HepG2 (cell line): ENCODE data around the gene HMG20B. TPM values are rescaled to one million over a fixed set of nuclear protein-coding genes. Genes with fewer than 3 reads are reported as not detected.

ENCODE experiments used
- AHR ChIP-seq: IDR thresholded peaks from 2 replicates; pipeline ENCODE4 v1.6.1; 2018; ENCODE audit warnings: missing genetic modification reagents, missing compliant biosample characterization
- ARID4A ChIP-seq: sonication (generic); formaldehyde crosslinking; IDR thresholded peaks from 2 replicates; pipeline ENCODE4 v1.5.0; 2020; ENCODE audit warnings: mild to moderate bottlenecking, missing genetic modification reagents, borderline replicate concordance
- BORCS8-MEF2B ChIP-seq: sonication (generic); formaldehyde crosslinking; IDR thresholded peaks from 2 replicates; pipeline ENCODE4 v1.8.0; 2022; ENCODE audit warnings: mild to moderate bottlenecking, missing genetic modification reagents
- EP300 ChIP-seq, 3 experiments: sonication (generic) in 1 of 3; formaldehyde crosslinking in 1 of 3; IDR thresholded peaks; 2 replicates each; pipeline versions ENCODE4 v1.5.1 to v1.6.1; 2011 to 2020; ENCODE audit warnings: low read depth in 2 of 3, low read length in 2 of 3, borderline replicate concordance in 1 of 3, improper control_type of control experiment in 1 of 3, mild to moderate bottlenecking in 1 of 3, missing genetic modification reagents in 1 of 3, moderate library complexity in 1 of 3
- ETV6 ChIP-seq: sonication (generic); formaldehyde crosslinking; conservative IDR thresholded peaks from 2 replicates; pipeline ENCODE4 v1.4.0; 2020; ENCODE audit warnings: missing genetic modification reagents
- FOXK2 ChIP-seq: fragments of 450-650 bp; IDR thresholded peaks from 2 replicates; pipeline ENCODE4 v1.6.1; 2016
- GTF3A ChIP-seq: sonication (generic); formaldehyde crosslinking; conservative IDR thresholded peaks from 2 replicates; pipeline ENCODE4 v1.4.0; 2020; ENCODE audit warnings: mild to moderate bottlenecking, missing genetic modification reagents
- HMGXB3 ChIP-seq: sonication (generic); formaldehyde crosslinking; IDR thresholded peaks from 2 replicates; pipeline ENCODE4 v1.4.0; 2020; ENCODE audit warnings: missing genetic modification reagents, borderline replicate concordance
- HNRNPH1 ChIP-seq: fragments of 200-400 bp; formaldehyde crosslinking; optimal IDR thresholded peaks from 2 replicates; pipeline ENCODE3; 2017; ENCODE audit warnings: mild to moderate bottlenecking, low read depth, low read length
- IKZF4 ChIP-seq: sonication (generic); formaldehyde crosslinking; IDR thresholded peaks from 2 replicates; pipeline ENCODE4 v1.5.1; 2020; ENCODE audit warnings: borderline replicate concordance, mild to moderate bottlenecking, low read depth, missing genetic modification reagents; ENCODE audit errors: not compliant biosample characterization
- KAT7 ChIP-seq: IDR thresholded peaks from 2 replicates; pipeline ENCODE4 v1.6.1; 2018; ENCODE audit warnings: borderline replicate concordance, missing compliant biosample characterization
- MAFF ChIP-seq: IDR thresholded peaks from 2 replicates; pipeline ENCODE4 v1.6.1; 2011; ENCODE audit warnings: low read depth, low read length, improper control_type of control experiment
- MXI1 ChIP-seq: IDR thresholded peaks from 3 replicates; pipeline ENCODE4 v1.6.1; 2012; ENCODE audit warnings: low read depth, low read length, inconsistent platforms, borderline replicate concordance
- SP5 ChIP-seq: IDR thresholded peaks from 2 replicates; pipeline ENCODE4 v1.6.1; 2016; ENCODE audit warnings: low read depth, borderline replicate concordance
- STAG1 ChIP-seq: sonication (generic); formaldehyde crosslinking; IDR thresholded peaks from 2 replicates; pipeline ENCODE4 v1.4.0; 2020; ENCODE audit warnings: missing genetic modification reagents
- TRIM24 ChIP-seq: sonication (generic); formaldehyde crosslinking; IDR thresholded peaks from 2 replicates; pipeline ENCODE4 v1.8.0; 2022; ENCODE audit warnings: mild to moderate bottlenecking, missing genetic modification reagents
- ZBTB7B ChIP-seq: sonication (generic); formaldehyde crosslinking; IDR thresholded peaks from 2 replicates; pipeline ENCODE4 v1.4.0; 2020; ENCODE audit warnings: missing genetic modification reagents
- ZNF136 ChIP-seq: sonication (generic); formaldehyde crosslinking; IDR thresholded peaks from 2 replicates; pipeline ENCODE4 v1.8.1; 2022; ENCODE audit warnings: low read depth, mild to moderate bottlenecking, moderate library complexity, missing genetic modification reagents
- ZNF331 ChIP-seq: sonication (generic); formaldehyde crosslinking; IDR thresholded peaks from 2 replicates; pipeline ENCODE4 v1.4.0; 2020; ENCODE audit warnings: missing genetic modification reagents
- ZNF430 ChIP-seq: sonication (generic); formaldehyde crosslinking; IDR thresholded peaks from 2 replicates; pipeline ENCODE4 v1.9.0; 2021; ENCODE audit warnings: mild to moderate bottlenecking, missing genetic modification reagents
- ZNF670 ChIP-seq: sonication (generic); formaldehyde crosslinking; IDR thresholded peaks from 2 replicates; pipeline ENCODE4 v1.8.0; 2022; ENCODE audit warnings: mild to moderate bottlenecking, missing genetic modification reagents, borderline replicate concordance
- polyA plus RNA-seq, 8 experiments: library from polyadenylated mRNA; depleted of rRNA in 3 of 8; stranded (reverse) in 7 of 8; unstranded in 1 of 8; fragments of >200 nt; fragmentation: Illumina TruSeq in 4 of 8; extraction: Trizol in 4 of 8; gene quantifications; 2 replicates each; pipeline versions ENCODE4 v1.2.1 to v1.2.3, GENCODE V29; 2011 to 2016; ENCODE audit warnings: low read depth in 4 of 8, missing spikeins in 1 of 8, mixed read lengths in 1 of 8; ENCODE audit not compliant: insufficient read depth in 1 of 8
- total RNA-seq, 5 experiments: library from RNA; depleted of rRNA; stranded (reverse); fragments of >200 nt; fragmentation: Illumina TruSeq; extraction: Trizol; gene quantifications; 2 replicates each; pipeline ENCODE4 v1.2.3, GENCODE V29; 2016; ENCODE audit warnings: low read depth in 1 of 5
- TF ChIP-seq, protein P1 (sequence below): conservative IDR thresholded peaks from 2 replicates; pipeline ENCODE4 v1.6.1; 2018; ENCODE audit warnings: missing genetic modification reagents

HMG20B gene
- total and polyA plus RNA-seq, 2 of the 13 experiments (the other 11 are each of a cell fraction or from before 2014, with no cell fraction given), result 23.9 to 29.2 TPM

- no peak for TF ChIP-seq HMGXB3
- no peak for TF ChIP-seq BORCS8-MEF2B
- no peak for TF ChIP-seq HNRNPH1
- peak; percentile 31; the same call in 1 of the 2 replicates for TF ChIP-seq STAG1 (CRISPR knock-in tag)
- TF ChIP-seq MXI1, result no peak
- TF ChIP-seq GTF3A (CRISPR knock-in tag), result no peak
- no peak for TF ChIP-seq MAFF
- TF ChIP-seq AHR (CRISPR knock-in tag), result no peak
- TF ChIP-seq TRIM24, result no peak
- TF ChIP-seq ZNF670 (CRISPR knock-in tag), result no peak
- no peak for TF ChIP-seq ZBTB7B (CRISPR knock-in tag)
- no peak for TF ChIP-seq ZNF331
- TF ChIP-seq ZNF430 (CRISPR knock-in tag), result no peak
- no peak for TF ChIP-seq FOXK2
- TF ChIP-seq, protein P1, sequence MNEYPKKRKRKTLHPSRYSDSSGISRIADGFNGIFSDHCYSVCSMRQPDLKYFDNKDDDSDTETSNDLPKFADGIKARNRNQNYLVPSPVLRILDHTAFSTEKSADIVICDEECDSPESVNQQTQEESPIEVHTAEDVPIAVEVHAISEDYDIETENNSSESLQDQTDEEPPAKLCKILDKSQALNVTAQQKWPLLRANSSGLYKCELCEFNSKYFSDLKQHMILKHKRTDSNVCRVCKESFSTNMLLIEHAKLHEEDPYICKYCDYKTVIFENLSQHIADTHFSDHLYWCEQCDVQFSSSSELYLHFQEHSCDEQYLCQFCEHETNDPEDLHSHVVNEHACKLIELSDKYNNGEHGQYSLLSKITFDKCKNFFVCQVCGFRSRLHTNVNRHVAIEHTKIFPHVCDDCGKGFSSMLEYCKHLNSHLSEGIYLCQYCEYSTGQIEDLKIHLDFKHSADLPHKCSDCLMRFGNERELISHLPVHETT (CRISPR knock-in tag), result no peak
- no peak for TF ChIP-seq EP300 (IDR thresholded peaks at IDR 0.05; ENCODE audit: low read depth in 2 of 2, low read length in 2 of 2)
- TF ChIP-seq EP300 (CRISPR knock-in tag; IDR thresholded peaks at IDR 0.05; ENCODE audit: borderline replicate concordance), result no peak
- TF ChIP-seq ZNF136, result no peak
- no peak for TF ChIP-seq ETV6
- TF ChIP-seq SP5 (CRISPR knock-in tag), result no peak
- TF ChIP-seq ARID4A (CRISPR knock-in tag), result peak; percentile 8; the same call in 1 of the 2 replicates
- TF ChIP-seq KAT7 (CRISPR knock-in tag), result no peak
- peak; percentile 17 for TF ChIP-seq IKZF4
Observed at GRCh38 chr19:3556978-3557460, 15.7 kb upstream of the HMG20B start (continued).
